Measurements from ENCODE around the gene BORA.

BORA gene

GRCh38 chr13:72788831-72789230 lies 61.1 kb downstream of the BORA start:
- H3K27ac ChIP-seq = no peak overlapping the region
- H3K4me3 ChIP-seq = no peak overlapping the region
- TF ChIP-seq CTCF (IDR thresholded peaks at IDR 0.05) = no peak
- no peak for DNase-seq (ENCODE audit: low spot score)

GRCh38 chr13:72792640-72793039 lies 64.9 kb downstream of the BORA start:
- TF ChIP-seq CTCF (IDR thresholded peaks at IDR 0.05) = no peak
- DNase-seq (ENCODE audit: low spot score) = no peak
- Histone ChIP-seq H3K4me3 (no peak overlapping the region), H3K27ac (no peak overlapping the region)

GRCh38 chr13:72798817-72799216 lies 71.1 kb downstream of the BORA start:
- Histone ChIP-seq H3K27ac (no peak overlapping the region), H3K4me3 (no peak overlapping the region)
- no peak for DNase-seq (ENCODE audit: low spot score)
- no peak for TF ChIP-seq CTCF (IDR thresholded peaks at IDR 0.05)

GRCh38 chr13:72804301-72804700 lies 76.6 kb downstream of the BORA start:
- H3K27ac ChIP-seq = no peak overlapping the region
- no peak for DNase-seq (ENCODE audit: low spot score)
- no peak for TF ChIP-seq CTCF (IDR thresholded peaks at IDR 0.05)
- no peak overlapping the region for H3K4me3 ChIP-seq

Measured in coronary artery (tissue), 2 donors.